ENCODE results near the gene OR6C65. TPM values are rescaled to one million over a fixed set of nuclear protein-coding genes. Genes with fewer than 3 reads are reported as not detected.
"Not testable (repeated sequence)": the region's sequence is repeated elsewhere in the genome, so short reads cannot be mapped to it uniquely, and the experiment has no call there.

Gene OR6C65
- total RNA-seq (ENCODE audit: unreplicated experiment), result not detected
- long read RNA-seq, result 0 reads

DNA sequence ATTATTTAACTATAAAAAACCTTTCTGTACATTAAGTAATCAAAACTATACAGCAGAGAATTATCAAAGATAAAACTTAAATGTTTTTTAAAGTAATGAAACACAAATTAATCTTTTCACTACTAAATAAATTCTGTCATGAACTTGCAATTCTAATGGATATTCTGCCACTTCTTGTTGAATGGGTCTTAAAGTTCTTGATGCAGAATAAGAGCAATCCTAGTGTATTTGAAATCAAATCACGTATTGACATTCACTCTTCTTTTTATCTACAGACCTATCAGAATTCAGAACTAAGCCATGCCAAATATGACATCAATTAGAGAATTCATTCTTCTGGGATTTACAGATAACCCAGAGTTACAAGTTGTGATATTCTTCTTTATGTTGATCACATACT lies at the start of gene OR6C65:
OR6C65 (plus strand) TSS at position 301 of the 400 bp plus-strand sequence; CDS start at position 301, 0 bp downstream.
- H3K36me3 Mint-ChIP-seq (ENCODE audit: low read depth, unreplicated experiment), result no peaks in the 10 kb centered on the region
- H3K4me3 Mint-ChIP-seq (ENCODE audit: unreplicated experiment), result no peak within 1 kb of the TSS
- H3K27me3 Mint-ChIP-seq (ENCODE audit: unreplicated experiment), result no peaks in the 10 kb centered on the region
- no peak for DNase-seq (ENCODE audit: low spot score)
- H3K4me1 Mint-ChIP-seq (ENCODE audit: unreplicated experiment), result no peaks in the 10 kb centered on the region
- TF ChIP-seq CTCF (IDR thresholded peaks at IDR 0.05; ENCODE audit: unreplicated experiment), result no peak
- no peaks in the 10 kb centered on the region for H3K9me3 Mint-ChIP-seq (ENCODE audit: unreplicated experiment)
- no peak within 1 kb of the TSS for H3K27ac Mint-ChIP-seq (ENCODE audit: unreplicated experiment)

GRCh38 chr12:55355338-55355737 lies 45.0 kb upstream of the OR6C65 start:
- not testable (repeated sequence) for H3K27me3 Mint-ChIP-seq (ENCODE audit: unreplicated experiment); H3K9me3 Mint-ChIP-seq (ENCODE audit: unreplicated experiment); DNase-seq (ENCODE audit: low spot score); H3K4me3 Mint-ChIP-seq (ENCODE audit: unreplicated experiment); H3K27ac Mint-ChIP-seq (ENCODE audit: unreplicated experiment); H3K4me1 Mint-ChIP-seq (ENCODE audit: unreplicated experiment); H3K36me3 Mint-ChIP-seq (ENCODE audit: low read depth, unreplicated experiment)

- no peak for TF ChIP-seq CTCF (IDR thresholded peaks at IDR 0.05; ENCODE audit: unreplicated experiment)
- Mint-ChIP-seq H3K27me3 (ENCODE audit: unreplicated experiment) (no peaks in the 10 kb centered on the region), H3K4me1 (ENCODE audit: unreplicated experiment) (no peaks in the 10 kb centered on the region), H3K27ac (ENCODE audit: unreplicated experiment) (no peak within 1 kb of the TSS), H3K36me3 (ENCODE audit: low read depth, unreplicated experiment) (no peaks in the 10 kb centered on the region), H3K4me3 (ENCODE audit: unreplicated experiment) (no peak within 1 kb of the TSS), H3K9me3 (ENCODE audit: unreplicated experiment) (no peaks in the 10 kb centered on the region)
- no peak for DNase-seq (ENCODE audit: low spot score)
These were observed 37.7 kb upstream of the OR6C65 start, which contains the start of gene OR6C75 for GRCh38 chr12:55362675-55363074. Gene OR6C75, plus strand, starts transcription at chr12:55362975. Its CDS starts 2,136 bp downstream, at chr12:55365111.

DNA sequence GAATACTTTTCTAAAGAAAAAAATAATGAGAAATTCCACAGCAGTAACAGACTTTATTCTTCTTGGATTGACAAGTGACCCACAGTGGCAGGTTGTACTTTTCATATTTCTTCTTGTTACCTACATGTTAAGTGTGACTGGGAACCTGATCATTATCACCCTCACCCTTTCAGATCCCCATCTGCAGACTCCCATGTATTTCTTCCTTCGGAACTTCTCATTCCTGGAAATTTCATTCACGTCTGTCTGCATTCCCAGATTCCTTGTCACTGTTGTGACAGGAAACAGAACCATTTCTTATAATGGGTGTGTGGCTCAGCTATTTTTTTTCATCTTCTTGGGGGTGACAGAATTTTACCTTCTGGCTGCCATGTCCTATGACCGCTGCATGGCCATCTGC lies 35.2 kb upstream of the OR6C65 start:
- Mint-ChIP-seq H3K27me3 (ENCODE audit: unreplicated experiment) (no peaks in the 10 kb centered on the region), H3K27ac (ENCODE audit: unreplicated experiment) (no peak overlapping the region), H3K4me3 (ENCODE audit: unreplicated experiment) (no peak overlapping the region), H3K9me3 (ENCODE audit: unreplicated experiment) (no peaks in the 10 kb centered on the region), H3K36me3 (ENCODE audit: low read depth, unreplicated experiment) (no peaks in the 10 kb centered on the region), H3K4me1 (ENCODE audit: unreplicated experiment) (no peaks in the 10 kb centered on the region)
- no peak for TF ChIP-seq CTCF (IDR thresholded peaks at IDR 0.05; ENCODE audit: unreplicated experiment)
- DNase-seq (ENCODE audit: low spot score), result no peak

GRCh38 chr12:55372521-55372920 lies 27.8 kb upstream of the OR6C65 start:
- DNase-seq (ENCODE audit: low spot score), result no peak
- Mint-ChIP-seq H3K36me3 (ENCODE audit: low read depth, unreplicated experiment) (no peaks in the 10 kb centered on the region), H3K4me1 (ENCODE audit: unreplicated experiment) (no peaks in the 10 kb centered on the region), H3K9me3 (ENCODE audit: unreplicated experiment) (no peaks in the 10 kb centered on the region), H3K4me3 (ENCODE audit: unreplicated experiment) (no peak overlapping the region), H3K27me3 (ENCODE audit: unreplicated experiment) (no peaks in the 10 kb centered on the region), H3K27ac (ENCODE audit: unreplicated experiment) (no peak overlapping the region)
- no peak for TF ChIP-seq CTCF (IDR thresholded peaks at IDR 0.05; ENCODE audit: unreplicated experiment)

Data from endothelial cell (in vitro differentiated cells).